HEK293T (cell line): ENCODE data around the gene CD27.

Source experiments
- CTCF ChIA-PET: fragments of 350-600 bp; formaldehyde crosslinking; extraction: SDS; loops from one replicate; lab custom pipeline; 2021; ENCODE audit warnings: antibody characterized with exemption, inconsistent platforms; lab: Yijun Ruan, JAX
- POLR2A ChIA-PET: fragments of 350-600 bp; formaldehyde crosslinking; extraction: SDS; loops from one replicate; lab custom pipeline; 2020; ENCODE audit warnings: antibody characterized with exemption, inconsistent platforms; lab: Yijun Ruan, JAX
- DNase-seq: peaks from one replicate; pipeline ENCODE4 v3.0.0; 2012; ENCODE audit warnings: mixed read lengths; ENCODE audit errors: extremely low spot score
- ARNT ChIP-seq: fragments of 450-650 bp; IDR thresholded peaks from 2 replicates; pipeline ENCODE4 v1.6.1; 2017; ENCODE audit warnings: mild to moderate bottlenecking
- BHLHE40 ChIP-seq: fragments of 450-650 bp; IDR thresholded peaks from 2 replicates; pipeline ENCODE4 v1.6.1; 2016; ENCODE audit warnings: mild to moderate bottlenecking, moderate library complexity, borderline replicate concordance
- CTBP1 ChIP-seq: fragments of 450-650 bp; IDR thresholded peaks from 2 replicates; pipeline ENCODE4 v1.6.1; 2016; ENCODE audit warnings: borderline replicate concordance
- ELF4 ChIP-seq: fragments of 450-650 bp; IDR thresholded peaks from 2 replicates; pipeline ENCODE4 v1.6.1; 2017; ENCODE audit warnings: antibody characterized with exemption
- FOXA1 ChIP-seq: fragments of 450-650 bp; IDR thresholded peaks from 2 replicates; pipeline ENCODE4 v1.6.1; 2016; ENCODE audit warnings: mild to moderate bottlenecking
- FOXK2 ChIP-seq: fragments of 450-650 bp; IDR thresholded peaks from 2 replicates; pipeline ENCODE4 v1.6.1; 2016; ENCODE audit warnings: mild to moderate bottlenecking
- FOXM1 ChIP-seq: fragments of 450-650 bp; IDR thresholded peaks from 2 replicates; pipeline ENCODE4 v1.6.1; 2017; ENCODE audit warnings: mild to moderate bottlenecking, borderline replicate concordance
- HDGF ChIP-seq: fragments of 450-650 bp; IDR thresholded peaks from 2 replicates; pipeline ENCODE4 v1.6.1; 2017; ENCODE audit warnings: antibody characterized with exemption, borderline replicate concordance
- L3MBTL2 ChIP-seq: fragments of 450-650 bp; conservative IDR thresholded peaks from 2 replicates; pipeline ENCODE4 v1.6.1; 2016; ENCODE audit warnings: mild to moderate bottlenecking
- LEF1 ChIP-seq: fragments of 450-650 bp; IDR thresholded peaks from 2 replicates; pipeline ENCODE4 v1.6.1; 2017; ENCODE audit warnings: mild to moderate bottlenecking, borderline replicate concordance
- NFRKB ChIP-seq: fragments of 450-650 bp; IDR thresholded peaks from 2 replicates; pipeline ENCODE4 v1.6.1; 2016; ENCODE audit warnings: mild to moderate bottlenecking, moderate library complexity
- PKNOX1 ChIP-seq: fragments of 450-650 bp; IDR thresholded peaks from 2 replicates; pipeline ENCODE4 v1.6.1; 2016
- SP1 ChIP-seq: fragments of 450-650 bp; IDR thresholded peaks from 2 replicates; pipeline ENCODE4 v1.6.1; 2017
- SUZ12 ChIP-seq: fragments of 450-650 bp; IDR thresholded peaks from 2 replicates; pipeline ENCODE4 v1.6.1; 2016; ENCODE audit warnings: mild to moderate bottlenecking
- TARDBP ChIP-seq: fragments of 450-650 bp; IDR thresholded peaks from 2 replicates; pipeline ENCODE4 v1.6.1; 2016
- ZNF384 ChIP-seq: fragments of 450-650 bp; IDR thresholded peaks from 2 replicates; pipeline ENCODE4 v1.6.1; 2016

Gene CD27

GRCh38 chr12:6458281-6459003 is 13.7 kb downstream of the CD27 start:
- ChIA-PET POLR2A (interaction anchor here (0.8 kb wide), 1 partner anchor 12 kb away, joined by 3 read pairs; the partner anchor contains the start of gene VAMP1), CTCF (interaction anchor here (1.1 to 1.9 kb wide), 4 partner anchors 10 to 135 kb away, joined by 3 to 5 read pairs (median 4); no protein-coding TSS in a partner anchor)
- no peak for DNase-seq
- TF ChIP-seq BHLHE40 = no peak
- TF ChIP-seq FOXM1 = no peak
- TF ChIP-seq ELF4 = no peak
- no peak for TF ChIP-seq SP1
- TF ChIP-seq FOXK2 = no peak
- no peak for TF ChIP-seq LEF1
- no peak for TF ChIP-seq PKNOX1
- no peak for TF ChIP-seq ZNF384
- TF ChIP-seq ARNT = no peak
- TF ChIP-seq FOXA1 = no peak
- TF ChIP-seq HDGF = no peak
- no peak for TF ChIP-seq L3MBTL2
- TF ChIP-seq TARDBP = no peak
- TF ChIP-seq CTBP1 = no peak
- TF ChIP-seq SUZ12 = no peak
- no peak for TF ChIP-seq NFRKB

GRCh38 chr12:6459004-6459337 is 14.2 kb downstream of the CD27 start:
- TF ChIP-seq HDGF = no peak
- no peak for TF ChIP-seq TARDBP
- no peak for TF ChIP-seq L3MBTL2
- no peak for TF ChIP-seq LEF1
- TF ChIP-seq ARNT = no peak
- ChIA-PET POLR2A (interaction anchor here (2.8 kb wide), 1 partner anchor 11 kb away, joined by 21 read pairs; the partner anchor contains the start of gene VAMP1), CTCF (interaction anchor here (1.1 to 1.9 kb wide), 4 partner anchors 10 to 136 kb away, joined by 3 to 5 read pairs (median 4); no protein-coding TSS in a partner anchor)
- no peak for DNase-seq

- DNase-seq = no peak
- POLR2A ChIA-PET = interaction anchor here (1.0 to 2.8 kb wide), 3 partner anchors 10 to 75 kb away, joined by 3 to 21 read pairs (median 4); partner anchors contain the start of genes GAPDH and VAMP1
- CTCF ChIA-PET = interaction anchor here (0.7 to 1.1 kb wide), 2 partner anchors 9 to 406 kb away, joined by 3 read pairs; no protein-coding TSS in a partner anchor
- TF ChIP-seq NFRKB = no peak
- TF ChIP-seq LEF1 = no peak
- TF ChIP-seq ZNF384 = no peak
- no peak for TF ChIP-seq TARDBP
- TF ChIP-seq FOXA1 = no peak
- TF ChIP-seq PKNOX1 = no peak
- TF ChIP-seq FOXK2 = no peak
- no peak for TF ChIP-seq SUZ12
- no peak for TF ChIP-seq BHLHE40
- TF ChIP-seq SP1 = no peak
- no peak for TF ChIP-seq CTBP1
- no peak for TF ChIP-seq ARNT
- no peak for TF ChIP-seq HDGF
- TF ChIP-seq FOXM1 = no peak
- TF ChIP-seq ELF4 = no peak
- TF ChIP-seq L3MBTL2 = no peak
Observed at GRCh38 chr12:6460751-6461371, 16.1 kb downstream of the CD27 start.

- CTCF ChIA-PET = no interaction called here
- POLR2A ChIA-PET = interaction anchor here (0.6 to 2.8 kb wide), 3 partner anchors 9 to 131 kb away, joined by 3 to 21 read pairs (median 4); partner anchors contain the start of genes TAPBPL and VAMP1
- DNase-seq = no peak
- TF ChIP-seq ELF4 (no peak), ARNT (no peak), SUZ12 (no peak), NFRKB (no peak), FOXM1 (no peak), BHLHE40 (no peak), ZNF384 (no peak), LEF1 (no peak), CTBP1 (no peak), HDGF (no peak)
Observed at GRCh38 chr12:6461401-6462233, 16.9 kb downstream of the CD27 start.

GRCh38 chr12:6462234-6462995 is 17.7 kb downstream of the CD27 start:
- no peak for TF ChIP-seq PKNOX1
- TF ChIP-seq SP1 = no peak
- TF ChIP-seq ZNF384 = no peak
- TF ChIP-seq CTBP1 = no peak
- TF ChIP-seq LEF1 = no peak
- TF ChIP-seq FOXM1 = no peak
- no peak for TF ChIP-seq NFRKB
- TF ChIP-seq SUZ12 = no peak
- no peak for TF ChIP-seq BHLHE40
- no peak for TF ChIP-seq TARDBP
- no peak for TF ChIP-seq FOXA1
- TF ChIP-seq ARNT = no peak
- TF ChIP-seq L3MBTL2 = no peak
- no peak for TF ChIP-seq FOXK2
- TF ChIP-seq ELF4 = no peak
- no peak for TF ChIP-seq HDGF
- no peak for DNase-seq
- ChIA-PET POLR2A (interaction anchor here (0.5 to 1.8 kb wide), 4 partner anchors 11 to 132 kb away, joined by 3 to 6 read pairs (median 4); partner anchors contain the start of genes MRPL51 and TAPBPL), CTCF (no interaction called here)
